GM19238 (cell line): ENCODE data around the gene SUSD2.
A peak's percentile ranks its signal among the peaks of the same experiment; 100 is the strongest.
"Not testable (repeated sequence)": the region's sequence is repeated elsewhere in the genome, so short reads cannot be mapped to it uniquely, and the experiment has no call there.

ENCODE experiments used
- DNase-seq: peaks from one replicate; pipeline ENCODE4 v3.0.0; 2011; ENCODE audit warnings: low spot score; ENCODE audit not compliant: insufficient read length

Gene SUSD2

DNA sequence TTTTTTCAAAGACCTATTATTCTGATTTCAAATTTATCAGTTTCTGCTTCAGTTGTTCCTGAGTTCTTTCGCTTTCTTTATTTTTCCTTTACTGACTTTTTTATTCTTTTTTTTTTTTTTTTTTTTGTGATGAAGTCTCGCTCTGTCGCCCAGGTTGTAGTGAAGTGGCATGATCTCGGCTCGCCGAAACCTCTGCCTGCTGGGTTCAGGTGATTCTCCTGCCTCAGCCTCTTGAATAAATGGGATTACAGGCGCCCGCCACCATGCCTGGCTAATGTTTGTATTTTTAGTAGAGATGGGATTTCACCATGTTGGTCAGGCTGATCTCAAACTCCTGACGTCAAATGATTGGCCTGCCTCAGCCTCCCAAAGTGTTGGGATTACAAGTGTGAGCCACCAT is 31.8 kb downstream of the SUSD2 start:
- DNase-seq: not testable (repeated sequence)

DNA sequence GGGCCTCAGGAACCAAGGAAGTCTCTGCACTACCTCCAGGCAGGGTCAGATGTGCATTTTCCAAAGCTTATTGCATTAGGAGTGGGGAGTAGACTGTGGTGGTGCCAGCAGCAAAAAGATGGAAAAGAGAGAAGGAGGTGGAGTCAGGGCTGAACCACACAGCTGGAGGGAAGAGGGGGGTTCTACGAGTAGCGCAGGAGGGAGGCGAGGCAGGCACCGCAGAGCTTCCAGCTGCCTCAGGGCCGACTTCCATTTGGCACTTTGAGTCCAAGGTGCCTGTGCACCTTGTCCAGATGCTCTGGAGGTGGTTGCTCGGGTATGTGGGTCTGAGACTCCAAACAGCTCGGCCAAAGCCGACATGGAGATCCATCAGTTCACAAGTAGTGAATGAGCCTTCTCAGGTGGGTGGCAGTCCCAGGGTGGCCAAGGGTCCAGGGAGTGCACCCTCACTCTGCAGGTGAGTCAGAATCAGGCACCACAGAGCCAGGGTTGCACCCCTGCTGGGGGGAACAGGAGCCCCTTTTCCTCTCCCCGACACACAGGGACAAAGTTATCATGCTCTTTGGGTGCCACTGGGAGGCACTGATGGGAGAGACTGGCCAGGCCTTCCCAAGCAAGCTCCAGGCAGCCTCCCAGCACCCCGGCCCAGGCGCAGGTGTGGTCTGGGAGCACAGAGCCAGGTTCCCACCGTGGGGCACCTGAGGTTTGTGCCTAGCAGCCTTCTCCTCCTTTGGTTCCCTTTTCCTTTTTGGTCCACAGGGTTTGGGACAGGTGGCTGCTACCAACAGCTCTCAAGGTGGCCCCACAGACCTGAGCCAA is 33.4 kb downstream of the SUSD2 start:
- no peak for DNase-seq

DNA sequence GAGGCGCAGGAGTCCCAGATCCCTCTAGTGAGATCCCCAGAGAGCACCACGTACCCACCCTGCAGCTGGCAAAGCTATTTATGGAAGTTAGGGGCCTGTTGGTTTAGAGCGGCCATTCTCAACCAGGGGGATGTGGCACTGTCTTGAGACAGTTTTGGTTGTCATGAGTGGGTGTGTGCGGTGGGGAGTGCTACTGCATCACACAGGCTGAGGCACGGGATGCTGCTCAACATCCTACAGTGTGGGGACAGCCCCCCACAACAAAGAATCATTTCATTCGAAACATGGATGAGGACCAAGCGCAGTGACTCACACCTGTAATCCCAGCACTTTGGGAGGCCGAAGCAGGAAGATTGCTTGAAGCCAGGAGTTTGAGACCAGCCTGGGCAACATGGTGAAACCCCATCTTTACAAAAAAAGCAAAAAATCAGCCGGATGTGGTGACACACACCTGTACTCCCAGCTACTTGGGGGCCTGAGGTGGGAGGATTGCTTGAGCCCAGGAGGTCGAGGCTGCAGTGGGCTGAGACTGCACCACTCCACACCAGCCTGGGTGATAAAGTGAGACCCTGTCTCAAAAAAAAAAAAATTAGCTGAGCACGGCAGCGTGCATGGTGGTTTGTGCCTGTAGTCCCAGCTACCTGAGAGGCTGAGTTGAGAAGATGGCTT is 35.4 kb downstream of the SUSD2 start:
- DNase-seq: no peak

DNA sequence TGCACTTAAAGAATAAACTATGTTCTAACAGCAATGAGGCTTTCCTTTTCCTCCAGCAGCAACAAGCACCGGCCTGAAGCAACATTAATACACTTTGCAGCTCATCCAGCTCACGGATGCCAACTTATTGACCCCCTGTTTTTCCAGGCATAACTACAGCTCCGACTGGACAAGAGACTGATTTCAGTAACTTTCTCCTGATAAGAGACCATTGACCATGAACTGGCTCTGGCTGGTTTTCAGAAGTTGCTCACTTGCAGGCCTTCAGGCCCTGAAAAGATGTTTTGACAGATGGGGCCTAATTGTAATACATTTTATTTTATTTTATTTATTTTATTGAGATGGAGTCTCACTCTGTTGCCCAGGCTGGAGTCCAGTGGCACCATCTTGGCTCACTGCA is 36.1 kb downstream of the SUSD2 start:
- no peak for DNase-seq

DNA sequence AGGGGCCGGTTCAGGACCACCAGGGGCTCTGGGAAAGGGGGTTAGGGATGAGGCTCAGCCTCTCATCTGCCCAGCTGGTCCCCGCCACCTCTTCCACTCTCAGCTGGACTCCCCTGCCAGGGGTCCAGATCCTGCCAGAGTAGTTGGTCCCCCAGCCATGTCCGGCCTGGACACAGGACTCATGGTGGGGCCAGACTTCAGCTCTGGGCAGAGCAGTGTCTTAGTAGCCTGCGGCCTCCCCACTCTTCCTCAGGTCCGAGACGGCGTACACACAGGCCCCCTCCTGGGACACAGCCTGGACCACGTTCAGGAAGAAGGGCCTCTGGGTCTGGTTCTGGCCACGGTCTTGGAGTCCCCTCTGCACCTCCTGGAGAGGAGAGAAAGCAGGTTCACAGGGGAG is 38.5 kb downstream of the SUSD2 start:
- DNase-seq: no peak

DNA sequence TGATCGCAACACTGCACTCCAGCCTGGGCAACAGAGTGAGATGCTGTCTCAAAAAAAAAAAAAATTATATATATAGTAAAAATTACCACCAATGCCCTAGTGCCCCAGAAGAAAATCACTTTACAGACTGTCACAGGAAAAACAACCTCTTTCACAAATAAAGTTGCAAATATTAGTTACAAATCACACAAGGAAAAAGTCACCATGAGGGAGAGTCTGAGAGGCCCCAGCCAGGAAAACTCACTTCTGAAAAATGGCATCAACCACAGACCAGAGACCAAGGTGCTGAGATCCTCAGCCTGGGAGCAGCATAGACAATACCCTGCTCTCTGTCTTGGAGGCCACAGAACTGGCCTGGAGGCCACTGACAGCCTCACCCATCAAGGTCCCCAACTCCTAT is 43.2 kb downstream of the SUSD2 start:
- DNase-seq: no peak

DNA sequence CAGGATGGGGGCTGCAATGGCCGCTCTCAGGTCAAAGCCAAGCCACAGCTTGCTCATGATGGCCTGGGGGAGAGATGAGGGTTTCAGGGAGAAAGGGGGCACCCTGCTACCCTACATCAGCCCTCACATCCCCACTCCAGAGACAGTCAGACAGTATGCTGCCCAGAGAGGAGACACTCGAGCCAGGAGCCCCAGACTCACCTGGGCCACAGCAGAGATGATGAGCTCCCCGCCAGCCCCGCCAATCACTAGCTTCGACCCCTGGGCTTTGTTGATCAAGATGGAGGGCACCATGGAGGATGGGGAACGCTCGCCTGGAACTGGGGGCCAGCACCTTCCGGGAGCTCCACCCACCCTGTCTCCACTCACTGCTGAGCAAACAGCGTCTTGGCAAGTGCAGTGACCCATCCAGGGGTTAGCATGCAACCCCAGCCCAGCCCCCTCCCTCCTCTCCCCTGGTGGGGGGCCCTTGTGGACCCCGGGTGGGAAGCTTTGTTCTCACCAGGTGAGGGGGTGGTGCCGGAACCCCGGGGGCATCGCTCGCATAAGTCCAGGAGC is 43.8 kb downstream of the SUSD2 start:
- DNase-seq: no peak

DNA sequence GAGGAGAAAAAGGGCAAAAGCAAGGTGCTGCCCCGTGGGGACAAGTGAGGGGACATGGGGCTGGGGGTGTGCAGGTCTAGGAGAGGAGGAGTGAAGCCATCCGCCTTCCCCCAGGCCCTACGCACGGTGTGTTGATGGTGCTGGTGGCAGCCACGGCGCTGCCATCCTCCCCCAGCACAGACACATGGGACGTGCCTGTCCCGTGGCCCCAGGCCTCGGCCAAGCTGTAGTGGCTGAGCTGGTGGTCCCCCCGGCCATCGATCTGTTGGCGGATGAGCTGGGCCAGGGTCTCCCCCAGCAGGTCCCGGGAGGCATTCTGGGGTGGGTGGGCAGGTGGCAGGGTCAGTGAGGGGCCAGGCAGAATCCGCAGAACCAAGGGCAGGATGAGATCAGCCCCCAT is 44.7 kb downstream of the SUSD2 start:
- DNase-seq: no peak

DNA sequence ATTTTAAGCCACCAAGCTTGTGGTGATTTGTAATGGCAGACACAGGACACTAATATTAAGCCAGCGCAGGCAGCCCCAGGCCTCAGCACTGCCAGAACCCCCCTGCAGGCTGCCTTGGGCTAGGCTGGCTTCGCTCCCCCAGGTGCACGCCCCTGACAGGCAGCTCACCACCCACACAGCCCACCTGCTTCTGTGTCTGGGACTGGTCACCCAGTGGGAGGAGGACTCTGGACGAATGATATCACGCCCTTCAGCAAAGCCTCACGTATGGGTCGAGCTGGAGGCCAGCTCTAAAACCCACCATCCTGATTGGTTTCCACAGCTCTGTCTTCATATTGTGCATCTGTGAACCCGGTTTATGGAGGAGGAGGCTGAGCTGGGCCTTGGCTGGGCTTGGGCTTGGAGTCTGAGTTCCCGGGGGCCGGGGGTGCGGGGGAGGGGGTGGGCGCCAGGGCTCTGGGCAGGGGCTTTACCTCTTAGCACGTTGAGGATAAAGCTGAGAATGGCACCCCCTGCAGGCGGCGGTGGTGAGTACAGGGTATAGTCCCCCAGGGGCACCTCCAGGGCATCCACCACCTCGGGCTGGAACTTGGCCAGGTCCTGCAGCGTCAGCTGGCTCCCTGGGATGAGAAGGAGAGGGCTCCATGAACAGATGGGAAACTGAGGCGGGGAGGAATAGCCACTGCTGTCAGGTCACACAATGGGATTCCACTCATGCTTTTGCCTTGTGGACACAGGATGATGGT is 49.8 kb downstream of the SUSD2 start:
- peak; percentile 41 for DNase-seq

DNA sequence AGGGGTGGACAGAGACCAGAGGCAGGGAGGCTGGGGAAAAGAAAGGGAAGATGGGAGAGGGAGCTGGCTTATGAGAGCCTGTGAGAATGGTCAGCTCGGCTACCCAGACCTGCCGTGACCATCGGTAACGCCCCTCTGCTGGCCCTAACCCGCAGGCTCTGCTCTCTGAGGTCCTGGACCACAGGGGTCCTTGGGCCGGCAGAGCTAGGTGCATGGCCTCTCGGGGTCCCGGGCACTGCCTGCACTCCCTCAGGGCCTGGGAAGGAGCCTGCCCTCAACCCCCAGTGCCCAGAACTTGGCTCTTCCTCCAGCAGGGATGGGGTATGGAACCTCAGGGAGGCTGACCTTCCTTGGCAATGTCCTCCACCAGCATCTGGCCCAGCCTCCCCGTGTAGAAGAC is 50.4 kb downstream of the SUSD2 start:
- no peak for DNase-seq

DNA sequence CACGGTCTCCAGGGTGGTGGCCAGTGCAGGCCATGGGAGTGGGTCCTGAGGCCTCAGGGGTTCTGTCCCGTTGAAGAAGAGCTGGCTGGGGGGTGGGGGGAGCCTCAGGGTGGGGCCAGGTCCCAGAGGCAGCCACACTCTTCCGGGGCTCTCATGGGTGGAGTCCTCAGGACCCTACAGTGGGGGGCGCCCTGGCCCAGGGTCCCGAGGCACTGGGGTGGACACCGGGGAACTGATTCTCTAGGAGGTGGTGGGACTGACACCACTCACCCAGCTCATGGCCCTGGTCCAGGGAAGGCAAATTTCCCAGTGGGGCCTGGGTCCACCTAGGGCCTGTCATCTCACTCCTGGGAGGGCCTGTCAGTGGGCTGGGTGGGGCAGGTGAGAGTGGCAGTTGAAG is 50.8 kb downstream of the SUSD2 start:
- DNase-seq: no peak

DNA sequence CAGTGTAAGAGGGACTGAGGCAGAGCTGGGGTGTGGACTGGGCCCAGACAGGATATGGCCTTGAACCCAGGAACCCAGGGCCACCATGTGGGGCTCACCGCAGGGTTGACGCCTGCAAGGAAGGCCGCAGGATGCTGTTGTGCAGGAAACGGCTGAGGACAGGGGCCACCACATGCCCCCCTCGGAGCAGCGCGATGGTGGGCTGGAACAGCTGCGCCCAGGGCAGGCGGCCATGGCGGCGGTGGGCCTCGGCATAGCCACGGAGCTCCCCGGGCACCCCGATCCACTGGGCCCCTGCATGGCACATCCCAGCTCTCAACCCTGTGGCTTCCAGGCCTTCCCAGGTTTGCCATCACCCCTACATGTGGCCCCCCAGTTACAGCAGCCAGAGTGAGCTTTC is 51.4 kb downstream of the SUSD2 start:
- no peak for DNase-seq

DNA sequence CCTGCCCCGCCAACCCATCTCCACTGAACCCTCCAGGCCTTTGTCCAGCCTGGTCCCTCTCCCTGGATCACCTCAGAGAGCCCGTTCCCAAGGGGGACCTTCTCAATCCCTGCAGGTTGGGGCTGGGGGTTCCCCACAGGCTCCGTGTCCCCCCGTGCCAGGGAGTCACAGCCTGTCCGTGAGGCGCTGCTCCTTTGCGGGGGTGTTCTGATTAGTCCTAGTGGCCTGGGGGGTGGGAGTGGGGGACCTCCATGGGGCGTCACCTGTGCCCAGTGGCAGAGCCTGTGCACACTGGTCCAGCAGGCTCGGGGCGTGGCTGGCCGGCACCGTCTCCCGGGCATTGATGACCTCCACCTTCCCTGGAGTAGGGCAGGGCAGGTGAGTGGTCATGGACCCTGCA is 51.9 kb downstream of the SUSD2 start:
- no peak for DNase-seq

DNA sequence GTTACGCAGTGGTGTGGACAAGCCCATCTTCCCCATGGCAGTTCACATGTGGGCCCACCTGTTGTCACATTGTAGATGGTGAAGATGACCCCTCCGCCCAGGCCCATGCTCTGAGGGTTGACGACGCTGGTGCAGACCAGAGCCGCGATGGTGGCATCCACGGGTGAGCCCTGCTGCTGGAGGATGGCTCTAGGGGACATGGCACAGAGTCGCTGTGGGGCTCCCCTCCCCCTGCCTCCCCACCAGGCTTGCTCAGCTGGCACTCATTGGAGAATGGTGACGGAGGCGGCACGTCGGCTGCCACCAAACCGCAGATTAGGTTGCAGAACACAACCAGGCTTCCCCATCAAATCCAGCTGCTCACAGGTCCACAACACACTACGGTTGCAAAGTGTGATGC is 52.5 kb downstream of the SUSD2 start:
- no peak for DNase-seq

DNA sequence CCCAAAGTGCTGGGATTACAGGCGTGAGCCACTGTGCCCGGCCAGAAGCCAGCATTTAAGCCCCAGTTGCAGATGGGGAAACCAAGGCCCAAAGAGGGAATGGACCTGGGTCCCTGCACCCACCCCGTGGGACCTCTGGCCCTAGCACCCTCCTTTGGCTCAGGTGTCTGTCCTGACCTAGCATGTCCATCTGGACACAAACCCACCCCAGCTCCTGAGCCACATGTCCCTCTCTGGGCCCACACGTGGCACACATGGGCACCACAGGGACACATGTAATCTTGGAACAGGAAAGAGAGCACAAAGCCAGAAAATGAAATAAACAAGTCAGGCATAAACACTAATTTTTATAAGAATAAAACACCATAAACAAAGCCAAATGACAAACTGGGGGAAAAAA is 54.0 kb downstream of the SUSD2 start:
- DNase-seq: no peak

DNA sequence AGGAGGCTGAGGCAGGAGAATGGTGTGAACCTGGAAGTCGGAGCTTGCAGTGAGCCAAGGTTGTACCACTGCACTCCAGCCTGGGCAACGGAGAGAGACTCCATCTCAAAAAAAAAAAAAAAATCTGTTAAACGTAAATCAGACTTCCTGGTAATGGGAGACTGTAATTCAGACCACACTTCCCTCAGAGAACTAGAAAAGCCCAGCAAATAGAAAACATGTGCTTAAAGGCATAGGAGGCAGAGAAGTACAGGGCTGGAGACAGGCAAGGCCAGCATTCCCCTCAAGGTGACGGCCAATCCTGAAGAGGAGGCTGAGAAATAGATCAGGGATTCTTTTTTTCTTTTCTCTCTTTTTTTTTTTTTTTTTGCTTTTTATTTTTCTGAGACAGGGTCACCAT is 55.4 kb downstream of the SUSD2 start:
- DNase-seq: no peak

DNA sequence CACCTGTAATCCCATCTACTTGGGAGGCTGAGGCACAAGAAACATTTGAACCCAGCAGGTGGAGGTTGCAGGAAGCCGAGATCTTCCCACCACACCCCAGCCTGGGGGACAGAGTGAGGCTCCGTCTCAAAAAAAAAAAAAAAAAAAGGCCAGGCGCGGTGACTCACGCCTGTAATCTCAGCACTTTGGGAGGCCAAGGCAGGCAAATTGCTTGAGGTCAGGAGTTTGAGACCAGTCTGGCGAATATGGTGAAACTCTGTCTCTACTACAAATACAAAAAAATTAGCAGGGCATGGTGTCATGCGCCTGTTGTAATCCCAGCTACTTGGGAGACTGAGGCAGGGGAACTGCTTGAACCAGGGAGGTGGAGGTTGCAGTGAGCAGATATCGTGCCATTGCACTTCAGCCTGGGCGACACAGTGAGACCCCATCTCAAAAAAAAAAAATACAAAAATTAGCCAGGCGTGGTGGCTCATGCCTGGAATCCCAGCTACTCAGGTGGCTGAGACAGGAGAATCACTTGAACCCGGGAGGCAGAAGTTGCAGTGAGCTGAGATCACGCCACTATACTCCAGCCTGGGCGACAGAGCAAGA is 56.9 kb downstream of the SUSD2 start:
- not testable (repeated sequence) for DNase-seq
